GM23338 (cell line): ENCODE measurements around the gene DYSF. TPM values are rescaled to one million over a fixed set of nuclear protein-coding genes. Genes with fewer than 3 reads are reported as not detected.

Source experiments
- ATAC-seq: fragments of 200-7000 bp; cut with Tn5 transposase; 3 replicates; pipeline ENCODE4 v1.9.1; 2020
- DNase-seq: peaks from one replicate; pipeline ENCODE4 v3.0.0-alpha.2; 2015; ENCODE audit warnings: low spot score
- H2AFZ ChIP-seq: fragments of 200-600 bp; sonication (generic); 2 replicates; pipeline ENCODE4 v1.8.0; 2016; ENCODE audit warnings: antibody characterized with exemption, mild to moderate bottlenecking, moderate library complexity
- H3F3A ChIP-seq: fragments of 200-600 bp; sonication (generic); replicated peaks from 2 replicates; pipeline ENCODE4 v1.8.0; 2017; ENCODE audit warnings: antibody characterized with exemption, mixed run types, low read depth
- H3K27ac ChIP-seq: fragments of 200-600 bp; sonication (generic); 2 replicates; pipeline ENCODE4 v1.6.1; 2016; ENCODE audit warnings: low read depth
- H3K27me3 ChIP-seq: fragments of 200-600 bp; sonication (generic); 2 replicates; pipeline ENCODE4 v1.8.0; 2016; ENCODE audit warnings: mild to moderate bottlenecking, mixed run types, moderate library complexity; ENCODE audit not compliant: insufficient read depth
- H3K36me3 ChIP-seq: fragments of 200-600 bp; sonication (generic); 2 replicates; pipeline ENCODE4 v1.8.0; 2016; ENCODE audit warnings: mild to moderate bottlenecking; ENCODE audit not compliant: insufficient read depth
- H3K4me1 ChIP-seq: fragments of 200-600 bp; sonication (generic); 2 replicates; pipeline ENCODE4 v1.8.0; 2016; ENCODE audit warnings: mild to moderate bottlenecking, moderate library complexity; ENCODE audit not compliant: insufficient read depth
- H3K4me2 ChIP-seq: fragments of 200-600 bp; sonication (generic); 2 replicates; pipeline ENCODE4 v1.7.1; 2017; ENCODE audit warnings: mixed run types
- H3K4me3 ChIP-seq: fragments of 200-600 bp; sonication (generic); 2 replicates; pipeline ENCODE4 v1.6.1; 2016; ENCODE audit warnings: mixed run types
- H3K79me2 ChIP-seq: fragments of 200-600 bp; sonication (generic); replicated peaks from 2 replicates; pipeline ENCODE4 v1.8.0; 2017; ENCODE audit warnings: mild to moderate bottlenecking; ENCODE audit not compliant: insufficient read depth
- H3K9me2 ChIP-seq: fragments of 200-600 bp; sonication (generic); 2 replicates; pipeline ENCODE4 v1.8.0; 2017; ENCODE audit not compliant: insufficient read depth
- H4K20me1 ChIP-seq: fragments of 200-600 bp; sonication (generic); replicated peaks from 2 replicates; pipeline ENCODE4 v1.8.0; 2017; ENCODE audit warnings: mild to moderate bottlenecking; ENCODE audit not compliant: insufficient read depth
- H3K27ac Mint-ChIP-seq: 2 replicates; pipeline ENCODE4 v1.8.0; 2020; ENCODE audit warnings: inconsistent platforms, mild to moderate bottlenecking, moderate library complexity, mixed read lengths
- H3K27me3 Mint-ChIP-seq: 3 replicates; pipeline ENCODE4 v1.8.0; 2022; ENCODE audit warnings: low read depth, mild to moderate bottlenecking, moderate library complexity, mixed read lengths, inconsistent platforms; ENCODE audit not compliant: insufficient read depth, poor library complexity
- H3K36me3 Mint-ChIP-seq: 3 replicates; pipeline ENCODE4 v1.8.0; 2021; ENCODE audit warnings: low read depth, mild to moderate bottlenecking, inconsistent platforms, moderate library complexity, mixed read lengths
- H3K4me1 Mint-ChIP-seq: 3 replicates; pipeline ENCODE4 v1.8.0; 2020; ENCODE audit warnings: mild to moderate bottlenecking, inconsistent platforms, mixed read lengths
- H3K4me3 Mint-ChIP-seq: 3 replicates; pipeline ENCODE4 v1.8.0; 2021; ENCODE audit warnings: moderate library complexity, mild to moderate bottlenecking, inconsistent platforms, mixed read lengths
- H3K9me3 Mint-ChIP-seq: 3 replicates; pipeline ENCODE4 v1.8.0; 2020; ENCODE audit warnings: moderate library complexity, mild to moderate bottlenecking, inconsistent platforms, mixed read lengths
- ETS1 ChIP-seq: IDR thresholded peaks from 2 replicates; pipeline ENCODE4 v1.6.1; 2016; ENCODE audit warnings: antibody characterized with exemption
- EZH2phosphoT487 ChIP-seq: fragments of 200-600 bp; sonication (generic); IDR thresholded peaks from one replicate; pipeline ENCODE4 v1.8.1; 2018; ENCODE audit warnings: antibody characterized with exemption; ENCODE audit not compliant: unreplicated experiment
- JUNB ChIP-seq: IDR thresholded peaks from one replicate; pipeline ENCODE4 v1.6.1; 2016; ENCODE audit warnings: antibody characterized with exemption; ENCODE audit not compliant: unreplicated experiment
- NANOG ChIP-seq: IDR thresholded peaks from 2 replicates; pipeline ENCODE4 v1.6.1; 2016; ENCODE audit warnings: antibody characterized with exemption, borderline replicate concordance
- POLR2AphosphoS5 ChIP-seq: IDR thresholded peaks from 2 replicates; pipeline ENCODE4 v1.6.1; 2016; ENCODE audit warnings: antibody characterized with exemption, low read depth
- ZNF114 ChIP-seq: fragments of 250-450 bp; sonication (Bioruptor Pico); IDR thresholded peaks from 2 replicates; pipeline ENCODE4 v1.5.0; 2020; ENCODE audit warnings: mild to moderate bottlenecking, moderate library complexity
- ZNF331 ChIP-seq: fragments of 250-450 bp; sonication (Bioruptor Pico); IDR thresholded peaks from 2 replicates; pipeline ENCODE4 v1.5.0; 2020; ENCODE audit warnings: low read depth, mild to moderate bottlenecking, moderate library complexity
- ZNF462 ChIP-seq: fragments of 250-450 bp; sonication (Bioruptor Pico); IDR thresholded peaks from 2 replicates; pipeline ENCODE4 v1.5.0; 2020; ENCODE audit warnings: mild to moderate bottlenecking, moderate library complexity
- polyA plus RNA-seq: library from polyadenylated mRNA; unstranded; fragments of >200 nt; fragmentation: Nextera tagmentation; extraction: Ambion mirVana; gene quantifications from 2 replicates; pipeline ENCODE4 v1.2.1, GENCODE V29; 2016
- total RNA-seq: library from RNA; depleted of rRNA; stranded (reverse); fragments of >200 nt; shearing (Covaris generic); gene quantifications from 2 replicates; pipeline ENCODE4 v1.2.3, GENCODE V29; 2014
- TF ChIP-seq, protein P1 (sequence below), 2 experiments: fragments of 200-600 bp in 1 of 2; sonication (generic) in 1 of 2; conservative IDR thresholded peaks; 2 replicates each; pipeline versions ENCODE4 v1.5.1 to v1.6.1; 2016 to 2017; ENCODE audit warnings: antibody characterized with exemption in 2 of 2, low read depth in 2 of 2, mild to moderate bottlenecking in 2 of 2, moderate library complexity in 1 of 2
- TF ChIP-seq, protein P2 (sequence below): IDR thresholded peaks from one replicate; pipeline ENCODE4 v1.6.1; 2018; ENCODE audit warnings: antibody characterized with exemption; ENCODE audit not compliant: unreplicated experiment

The DYSF gene
- total and polyA plus RNA-seq, 2 experiments from 2014 or later: 7.3 to 21.3 TPM

DNA sequence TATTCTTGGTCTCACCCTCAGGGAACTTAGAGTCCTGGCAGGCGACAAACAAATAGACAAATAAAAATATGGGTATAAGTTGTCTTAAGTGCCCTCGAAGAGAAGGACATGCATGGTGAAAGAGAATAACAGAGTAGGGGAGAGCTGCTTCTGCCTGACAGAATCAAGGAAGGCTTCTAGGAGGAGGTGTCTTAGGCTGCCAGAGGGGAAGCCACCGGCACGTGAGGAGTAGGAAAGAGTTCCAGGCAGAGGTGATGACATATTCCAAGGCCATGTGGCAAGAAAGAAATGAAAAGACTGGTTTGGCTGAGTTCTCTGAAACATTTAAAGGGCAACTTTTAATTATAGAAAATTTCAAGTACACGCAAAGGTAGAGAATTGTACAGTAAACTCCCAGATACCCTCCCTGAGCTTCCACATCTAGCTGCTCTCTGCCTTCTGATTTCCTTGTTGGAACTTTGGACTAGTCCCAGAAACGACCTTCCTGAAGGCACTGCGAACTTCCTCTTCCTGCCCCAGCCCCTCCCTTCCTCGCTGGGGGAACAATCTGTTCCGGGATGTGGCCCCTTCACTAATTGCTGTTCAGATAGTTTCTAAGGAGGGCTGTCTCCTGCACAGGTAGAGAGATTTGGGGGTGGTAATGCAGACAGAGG, 91.7 kb downstream of the DYSF start:
- H3K36me3 Mint-ChIP-seq: peaks cover 31% of the 10 kb centered on the region
- H3K4me1 Mint-ChIP-seq: peaks cover 3% of the 10 kb centered on the region; the same call in 2 of the 3 replicates
- H3K27ac Mint-ChIP-seq: no peak overlapping the region
- DNase-seq (no peak), ATAC-seq (no peak)
- H3K9me3 Mint-ChIP-seq: peaks cover 21% of the 10 kb centered on the region
- no peak overlapping the region for H3K27ac ChIP-seq
- no peaks in the 10 kb centered on the region for H3F3A ChIP-seq
- H3K4me3 ChIP-seq: no peak overlapping the region
- H4K20me1 ChIP-seq: no peaks in the 10 kb centered on the region
- TF ChIP-seq POLR2AphosphoS5 (no peak), EZH2phosphoT487 (no peak), ZNF462 (CRISPR knock-in tag) (no peak), ZNF331 (CRISPR knock-in tag) (no peak), JUNB (no peak), ETS1 (no peak), NANOG (no peak), ZNF114 (no peak)
- TF ChIP-seq, protein P1, sequence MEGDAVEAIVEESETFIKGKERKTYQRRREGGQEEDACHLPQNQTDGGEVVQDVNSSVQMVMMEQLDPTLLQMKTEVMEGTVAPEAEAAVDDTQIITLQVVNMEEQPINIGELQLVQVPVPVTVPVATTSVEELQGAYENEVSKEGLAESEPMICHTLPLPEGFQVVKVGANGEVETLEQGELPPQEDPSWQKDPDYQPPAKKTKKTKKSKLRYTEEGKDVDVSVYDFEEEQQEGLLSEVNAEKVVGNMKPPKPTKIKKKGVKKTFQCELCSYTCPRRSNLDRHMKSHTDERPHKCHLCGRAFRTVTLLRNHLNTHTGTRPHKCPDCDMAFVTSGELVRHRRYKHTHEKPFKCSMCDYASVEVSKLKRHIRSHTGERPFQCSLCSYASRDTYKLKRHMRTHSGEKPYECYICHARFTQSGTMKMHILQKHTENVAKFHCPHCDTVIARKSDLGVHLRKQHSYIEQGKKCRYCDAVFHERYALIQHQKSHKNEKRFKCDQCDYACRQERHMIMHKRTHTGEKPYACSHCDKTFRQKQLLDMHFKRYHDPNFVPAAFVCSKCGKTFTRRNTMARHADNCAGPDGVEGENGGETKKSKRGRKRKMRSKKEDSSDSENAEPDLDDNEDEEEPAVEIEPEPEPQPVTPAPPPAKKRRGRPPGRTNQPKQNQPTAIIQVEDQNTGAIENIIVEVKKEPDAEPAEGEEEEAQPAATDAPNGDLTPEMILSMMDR (conservative IDR thresholded peaks at IDR 0.05; ENCODE audit: low read depth in 2 of 2): no peak
- TF ChIP-seq, protein P2, sequence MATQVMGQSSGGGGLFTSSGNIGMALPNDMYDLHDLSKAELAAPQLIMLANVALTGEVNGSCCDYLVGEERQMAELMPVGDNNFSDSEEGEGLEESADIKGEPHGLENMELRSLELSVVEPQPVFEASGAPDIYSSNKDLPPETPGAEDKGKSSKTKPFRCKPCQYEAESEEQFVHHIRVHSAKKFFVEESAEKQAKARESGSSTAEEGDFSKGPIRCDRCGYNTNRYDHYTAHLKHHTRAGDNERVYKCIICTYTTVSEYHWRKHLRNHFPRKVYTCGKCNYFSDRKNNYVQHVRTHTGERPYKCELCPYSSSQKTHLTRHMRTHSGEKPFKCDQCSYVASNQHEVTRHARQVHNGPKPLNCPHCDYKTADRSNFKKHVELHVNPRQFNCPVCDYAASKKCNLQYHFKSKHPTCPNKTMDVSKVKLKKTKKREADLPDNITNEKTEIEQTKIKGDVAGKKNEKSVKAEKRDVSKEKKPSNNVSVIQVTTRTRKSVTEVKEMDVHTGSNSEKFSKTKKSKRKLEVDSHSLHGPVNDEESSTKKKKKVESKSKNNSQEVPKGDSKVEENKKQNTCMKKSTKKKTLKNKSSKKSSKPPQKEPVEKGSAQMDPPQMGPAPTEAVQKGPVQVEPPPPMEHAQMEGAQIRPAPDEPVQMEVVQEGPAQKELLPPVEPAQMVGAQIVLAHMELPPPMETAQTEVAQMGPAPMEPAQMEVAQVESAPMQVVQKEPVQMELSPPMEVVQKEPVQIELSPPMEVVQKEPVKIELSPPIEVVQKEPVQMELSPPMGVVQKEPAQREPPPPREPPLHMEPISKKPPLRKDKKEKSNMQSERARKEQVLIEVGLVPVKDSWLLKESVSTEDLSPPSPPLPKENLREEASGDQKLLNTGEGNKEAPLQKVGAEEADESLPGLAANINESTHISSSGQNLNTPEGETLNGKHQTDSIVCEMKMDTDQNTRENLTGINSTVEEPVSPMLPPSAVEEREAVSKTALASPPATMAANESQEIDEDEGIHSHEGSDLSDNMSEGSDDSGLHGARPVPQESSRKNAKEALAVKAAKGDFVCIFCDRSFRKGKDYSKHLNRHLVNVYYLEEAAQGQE: no peak
- H2AFZ ChIP-seq: no peak overlapping the region
- H3K79me2 ChIP-seq: no peaks in the 10 kb centered on the region
- H3K27me3 ChIP-seq: no peaks in the 10 kb centered on the region
- no peak overlapping the region for H3K4me2 ChIP-seq
- H3K36me3 ChIP-seq: peaks cover 5% of the 10 kb centered on the region
- H3K4me1 ChIP-seq: no peaks in the 10 kb centered on the region
- no peak overlapping the region for H3K4me3 Mint-ChIP-seq
- H3K9me2 ChIP-seq: no peaks in the 10 kb centered on the region
- peaks cover 13% of the 10 kb centered on the region for H3K27me3 Mint-ChIP-seq
